ENCODE data around the gene DOK7.

The DOK7 gene

DNA sequence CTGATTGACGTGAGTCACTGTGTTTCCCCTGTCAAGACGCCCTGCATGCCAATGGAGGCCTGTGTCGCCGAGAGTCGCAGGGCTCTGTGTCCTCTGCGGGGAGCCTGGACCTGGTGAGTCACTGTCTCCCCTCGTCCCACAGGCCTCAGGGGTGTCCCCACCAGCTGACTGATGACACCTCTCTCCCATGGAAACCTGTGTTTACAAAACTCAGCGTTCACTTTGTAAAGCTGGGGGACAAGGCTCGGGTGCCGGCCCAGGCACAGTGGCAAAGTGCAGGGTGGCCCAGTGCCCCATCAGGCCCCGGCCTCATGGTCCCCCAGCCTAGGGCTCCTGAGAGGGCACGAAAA is 42.5 kb upstream of the DOK7 start:
- peaks cover 12% of the 10 kb centered on the region; the same call in 1 of the 2 replicates for H3K36me3 ChIP-seq (ENCODE audit: insufficient read depth, low read length)
- WGBS: 83% methylated on average over 12 of the region's 12 CpGs
- no peak overlapping the region for H3K9ac ChIP-seq (ENCODE audit: low read depth, low read length)
- H3K27me3 ChIP-seq (ENCODE audit: insufficient read depth, low read length): no peaks in the 10 kb centered on the region
- H3K4me1 ChIP-seq (ENCODE audit: insufficient read depth, low read length): no peaks in the 10 kb centered on the region
- H3K4me3 ChIP-seq (ENCODE audit: low read length): no peak overlapping the region
- no peak overlapping the region for H3K27ac ChIP-seq (ENCODE audit: low read depth, low read length)
- no peaks in the 10 kb centered on the region for H3K9me3 ChIP-seq (ENCODE audit: insufficient read depth, low read depth, low read length)

DNA sequence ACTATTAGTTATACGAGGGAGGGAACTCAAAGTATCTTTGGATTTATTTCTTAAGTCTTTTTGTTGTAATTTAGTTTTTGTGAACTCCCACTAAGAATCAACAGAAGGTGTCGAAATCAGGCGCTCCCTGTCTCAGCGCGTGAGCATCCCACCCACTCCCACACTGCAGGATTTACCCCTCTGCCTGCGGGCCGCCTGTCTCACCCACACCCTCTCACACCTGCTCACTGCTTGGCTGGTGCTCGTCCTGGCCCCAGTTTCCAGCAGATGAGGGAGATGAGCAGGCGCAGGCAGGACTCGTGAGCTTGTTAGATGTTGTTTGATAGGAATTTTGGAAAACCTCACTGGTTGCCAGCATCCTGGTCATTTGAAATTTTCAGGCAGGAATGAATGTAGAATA is 42.1 kb upstream of the DOK7 start:
- Histone ChIP-seq H3K36me3 (ENCODE audit: insufficient read depth, low read length) (peaks cover 12% of the 10 kb centered on the region; the same call in 1 of the 2 replicates), H3K9me3 (ENCODE audit: insufficient read depth, low read depth, low read length) (no peaks in the 10 kb centered on the region), H3K9ac (ENCODE audit: low read depth, low read length) (no peak overlapping the region), H3K27me3 (ENCODE audit: insufficient read depth, low read length) (no peaks in the 10 kb centered on the region), H3K4me1 (ENCODE audit: insufficient read depth, low read length) (no peaks in the 10 kb centered on the region), H3K27ac (ENCODE audit: low read depth, low read length) (no peak overlapping the region), H3K4me3 (ENCODE audit: low read length) (no peak overlapping the region)
- WGBS: 92% methylated on average over 10 of the region's 10 CpGs

DNA sequence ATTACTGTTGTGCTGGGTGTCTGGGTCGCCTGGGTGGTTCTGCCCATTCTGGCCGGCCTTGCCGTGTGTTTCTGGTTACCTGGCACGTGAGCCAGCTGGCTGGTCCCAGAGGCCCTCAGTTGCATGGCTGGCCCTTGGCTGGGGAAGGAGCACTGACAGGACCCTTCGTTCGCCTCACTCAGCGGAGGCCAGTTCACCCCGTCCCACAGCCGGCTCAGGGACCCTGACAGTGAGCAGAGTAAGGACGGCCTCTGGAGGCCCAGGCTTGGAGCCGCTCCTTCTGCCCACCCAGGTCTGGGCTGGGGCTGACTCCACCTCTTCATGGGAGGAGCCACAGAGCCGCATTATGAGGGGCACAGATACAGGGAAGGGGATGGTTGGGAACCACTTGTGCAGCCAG is 41.6 kb upstream of the DOK7 start:
- no peak overlapping the region for H3K4me3 ChIP-seq (ENCODE audit: low read length)
- no peaks in the 10 kb centered on the region for H3K4me1 ChIP-seq (ENCODE audit: insufficient read depth, low read length)
- WGBS: 78% methylated on average over 12 of the region's 12 CpGs
- no peaks in the 10 kb centered on the region for H3K27me3 ChIP-seq (ENCODE audit: insufficient read depth, low read length)
- peaks cover 12% of the 10 kb centered on the region; the same call in 1 of the 2 replicates for H3K36me3 ChIP-seq (ENCODE audit: insufficient read depth, low read length)
- H3K27ac ChIP-seq (ENCODE audit: low read depth, low read length): no peak overlapping the region
- no peaks in the 10 kb centered on the region for H3K9me3 ChIP-seq (ENCODE audit: insufficient read depth, low read depth, low read length)
- no peak overlapping the region for H3K9ac ChIP-seq (ENCODE audit: low read depth, low read length)

DNA sequence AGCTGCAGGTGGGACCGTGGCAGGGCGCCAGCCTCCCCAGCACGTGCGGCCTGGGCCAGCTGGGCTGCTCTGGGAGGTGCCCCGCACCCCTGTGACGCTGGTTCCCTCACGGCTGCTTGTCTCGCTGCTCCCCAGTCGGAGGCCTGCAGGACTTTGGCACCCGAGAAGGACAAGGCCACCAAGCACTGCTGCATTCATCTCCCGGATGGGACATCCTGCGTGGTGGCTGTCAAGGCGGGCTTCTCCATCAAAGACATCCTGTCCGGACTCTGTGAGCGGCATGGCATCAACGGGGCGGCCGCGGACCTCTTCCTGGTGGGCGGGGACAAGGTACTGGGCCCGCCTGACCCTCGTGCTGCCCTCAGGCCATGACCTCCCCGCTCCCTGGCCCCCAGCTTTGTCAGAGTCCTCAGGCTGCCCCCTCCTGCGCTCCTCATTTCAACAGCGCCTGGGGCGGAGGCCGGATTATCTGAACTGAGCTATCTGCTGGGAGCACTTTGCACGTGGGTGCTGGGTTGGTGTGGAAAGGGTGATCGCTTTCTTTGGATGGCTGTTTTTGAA is 40.8 kb upstream of the DOK7 start:
- WGBS: 93% methylated on average over 29 of the region's 29 CpGs

DNA sequence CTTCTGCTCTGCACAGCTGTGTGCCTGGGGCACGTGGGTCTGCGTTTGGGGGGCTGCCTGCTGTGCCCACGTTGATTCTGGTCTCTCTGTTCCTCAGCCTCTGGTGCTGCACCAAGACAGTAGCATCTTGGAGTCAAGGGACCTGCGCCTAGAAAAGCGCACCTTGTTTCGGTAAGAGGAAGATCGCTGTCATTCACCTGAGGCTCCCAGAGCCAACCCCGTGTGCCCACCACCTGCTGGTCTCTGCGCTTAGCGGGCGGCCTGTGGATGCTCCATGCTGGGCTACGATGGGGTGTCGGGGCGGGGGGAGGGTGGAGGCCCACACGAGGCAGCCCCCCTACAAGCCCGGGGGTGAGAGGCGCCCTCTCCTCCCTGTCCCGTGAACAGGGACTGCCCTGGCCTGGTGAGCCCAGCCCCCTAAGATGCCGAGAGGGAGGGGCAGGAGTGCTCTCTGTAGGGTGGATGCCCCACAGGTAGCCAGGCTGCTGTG is 40.3 kb upstream of the DOK7 start:
- H3K36me3 ChIP-seq (ENCODE audit: insufficient read depth, low read length): no peaks in the 10 kb centered on the region
- no peak overlapping the region for H3K27ac ChIP-seq (ENCODE audit: low read depth, low read length)
- H3K9ac ChIP-seq (ENCODE audit: low read depth, low read length): no peak overlapping the region
- H3K4me1 ChIP-seq (ENCODE audit: insufficient read depth, low read length): no peaks in the 10 kb centered on the region
- H3K4me3 ChIP-seq (ENCODE audit: low read length): no peak overlapping the region
- H3K27me3 ChIP-seq (ENCODE audit: insufficient read depth, low read length): no peaks in the 10 kb centered on the region
- 91% methylated on average over 19 of the region's 19 CpGs for WGBS
- no peaks in the 10 kb centered on the region for H3K9me3 ChIP-seq (ENCODE audit: insufficient read depth, low read depth, low read length)

More for the DNA sequence above, 40.8 kb upstream of the DOK7 start:
- no peak overlapping the region for H3K9ac ChIP-seq (ENCODE audit: low read depth, low read length)
- H3K4me1 ChIP-seq (ENCODE audit: insufficient read depth, low read length): no peaks in the 10 kb centered on the region
- H3K27me3 ChIP-seq (ENCODE audit: insufficient read depth, low read length): no peaks in the 10 kb centered on the region
- H3K9me3 ChIP-seq (ENCODE audit: insufficient read depth, low read depth, low read length): no peaks in the 10 kb centered on the region
- peaks cover 4% of the 10 kb centered on the region; the same call in 1 of the 2 replicates for H3K36me3 ChIP-seq (ENCODE audit: insufficient read depth, low read length)
- no peak overlapping the region for H3K4me3 ChIP-seq (ENCODE audit: low read length)
- no peak overlapping the region for H3K27ac ChIP-seq (ENCODE audit: low read depth, low read length)

DNA sequence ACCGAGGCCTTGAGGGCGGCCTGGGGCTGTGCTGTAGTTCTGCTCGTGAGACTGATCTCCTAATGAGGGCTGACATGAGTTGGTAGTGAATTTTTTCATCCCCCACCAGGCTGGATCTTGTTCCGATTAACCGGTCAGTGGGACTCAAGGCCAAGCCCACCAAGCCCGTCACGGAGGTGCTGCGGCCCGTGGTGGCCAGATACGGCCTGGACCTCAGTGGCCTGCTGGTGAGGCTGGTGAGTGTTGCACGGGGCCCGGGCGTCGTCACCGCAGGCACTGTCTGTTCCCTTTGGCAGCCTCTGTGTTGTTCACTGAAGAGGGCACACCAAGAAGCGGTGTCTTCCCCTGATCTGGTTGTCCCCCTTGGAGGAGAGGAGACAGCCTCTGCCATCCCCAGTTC is 39.7 kb upstream of the DOK7 start:
- no peak overlapping the region for H3K4me3 ChIP-seq (ENCODE audit: low read length)
- no peak overlapping the region for H3K27ac ChIP-seq (ENCODE audit: low read depth, low read length)
- H3K36me3 ChIP-seq (ENCODE audit: insufficient read depth, low read length): no peaks in the 10 kb centered on the region
- H3K27me3 ChIP-seq (ENCODE audit: insufficient read depth, low read length): no peaks in the 10 kb centered on the region
- WGBS: 97% methylated on average over 16 of the region's 16 CpGs
- no peak overlapping the region for H3K9ac ChIP-seq (ENCODE audit: low read depth, low read length)
- H3K4me1 ChIP-seq (ENCODE audit: insufficient read depth, low read length): no peaks in the 10 kb centered on the region
- H3K9me3 ChIP-seq (ENCODE audit: insufficient read depth, low read depth, low read length): no peaks in the 10 kb centered on the region

DNA sequence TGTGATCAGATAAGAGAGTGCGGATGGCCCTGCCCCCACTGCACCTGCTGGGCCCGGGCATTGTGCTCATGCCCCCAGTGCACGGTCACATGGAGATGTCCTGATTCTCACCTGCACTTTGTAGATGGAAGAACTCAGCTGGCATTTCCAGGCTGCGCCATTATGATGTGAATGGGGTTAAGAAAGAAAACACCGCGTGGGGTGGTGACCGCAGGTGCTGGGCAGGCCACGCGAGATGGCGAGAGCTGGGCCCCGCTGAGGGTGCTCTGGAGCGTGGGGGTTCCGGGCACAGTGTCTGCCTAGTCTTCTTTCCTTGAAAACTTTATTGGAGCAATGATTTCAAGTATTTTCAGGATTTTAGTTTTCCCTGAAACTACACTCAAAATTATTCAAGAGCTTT is 39.2 kb upstream of the DOK7 start:
- no peaks in the 10 kb centered on the region for H3K9me3 ChIP-seq (ENCODE audit: insufficient read depth, low read depth, low read length)
- WGBS: 94% methylated on average over 13 of the region's 13 CpGs

DNA sequence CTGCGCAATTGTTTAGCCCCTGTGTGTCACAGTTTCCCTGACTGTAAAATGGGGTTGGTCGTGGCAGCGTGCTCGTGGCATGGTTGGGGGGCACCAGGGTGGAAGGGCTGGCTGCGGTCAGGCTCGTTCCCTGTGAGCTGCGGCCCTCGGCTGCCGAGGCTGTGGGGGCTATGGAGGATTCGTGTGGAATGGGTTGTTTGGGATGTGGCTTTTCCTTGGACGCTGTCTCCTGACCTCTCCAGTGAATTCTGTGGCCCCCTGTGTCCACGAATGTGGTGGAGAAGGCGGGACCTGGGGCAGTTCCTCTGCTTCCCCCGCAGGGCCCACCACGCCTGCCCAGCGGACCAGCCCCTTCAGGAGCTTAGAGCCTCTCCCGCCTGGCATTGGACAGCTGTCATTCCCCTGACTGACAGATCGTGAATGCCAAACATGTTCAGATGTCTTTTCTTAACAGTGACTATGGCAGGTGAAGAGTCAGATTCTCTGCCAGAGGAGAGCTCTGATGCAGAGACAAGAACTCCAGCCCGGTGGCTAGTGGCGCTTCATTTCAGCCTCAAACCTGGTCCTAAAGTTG is 38.5 kb upstream of the DOK7 start:
- 96% methylated on average over 20 of the region's 20 CpGs for WGBS
- H3K27ac ChIP-seq (ENCODE audit: low read depth, low read length): no peak overlapping the region
- no peaks in the 10 kb centered on the region for H3K9me3 ChIP-seq (ENCODE audit: insufficient read depth, low read depth, low read length)
- no peak overlapping the region for H3K9ac ChIP-seq (ENCODE audit: low read depth, low read length)
- no peaks in the 10 kb centered on the region for H3K36me3 ChIP-seq (ENCODE audit: insufficient read depth, low read length)
- H3K4me3 ChIP-seq (ENCODE audit: low read length): no peak overlapping the region
- no peaks in the 10 kb centered on the region for H3K4me1 ChIP-seq (ENCODE audit: insufficient read depth, low read length)
- H3K27me3 ChIP-seq (ENCODE audit: insufficient read depth, low read length): no peaks in the 10 kb centered on the region

More for the DNA sequence above, 39.2 kb upstream of the DOK7 start:
- H3K4me1 ChIP-seq (ENCODE audit: insufficient read depth, low read length): no peaks in the 10 kb centered on the region
- no peaks in the 10 kb centered on the region for H3K27me3 ChIP-seq (ENCODE audit: insufficient read depth, low read length)
- H3K36me3 ChIP-seq (ENCODE audit: insufficient read depth, low read length): no peaks in the 10 kb centered on the region
- H3K9ac ChIP-seq (ENCODE audit: low read depth, low read length): no peak overlapping the region
- no peak overlapping the region for H3K4me3 ChIP-seq (ENCODE audit: low read length)
- H3K27ac ChIP-seq (ENCODE audit: low read depth, low read length): no peak overlapping the region

DNA sequence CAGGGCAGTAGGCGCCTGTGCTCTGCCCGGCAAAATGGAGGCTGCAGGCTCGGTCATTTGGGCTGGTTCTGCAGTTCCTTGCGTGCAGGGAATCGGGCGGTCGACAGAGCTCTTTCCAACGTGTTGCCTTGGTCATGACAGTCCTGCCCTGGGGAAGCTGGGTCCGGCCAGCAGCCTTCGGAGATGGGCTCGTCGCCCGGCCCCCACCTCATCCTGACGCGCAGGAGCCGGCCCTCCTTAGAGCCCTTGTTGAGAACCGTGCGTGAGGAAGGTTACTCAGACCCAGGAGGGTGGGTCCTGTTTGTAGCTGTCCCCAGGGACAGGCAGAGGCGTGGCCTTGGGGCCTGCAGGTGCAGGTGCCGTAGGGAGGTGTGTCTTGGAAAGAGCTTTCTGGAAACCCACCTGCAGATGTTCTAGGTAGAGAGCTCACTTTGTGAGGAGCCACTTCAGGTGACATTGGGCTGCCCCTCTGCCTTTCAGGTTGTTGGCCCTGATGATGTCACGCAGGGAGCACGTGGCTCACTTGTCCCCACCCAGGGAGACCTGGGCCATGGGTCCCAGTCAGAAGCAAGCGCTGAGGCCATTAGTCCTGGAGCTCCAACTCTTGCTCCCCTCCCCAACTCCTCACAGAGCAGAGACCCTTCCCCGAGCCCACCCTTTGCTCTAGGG is 36.5 kb upstream of the DOK7 start:
- Histone ChIP-seq H3K9ac (ENCODE audit: low read depth, low read length) (no peak overlapping the region), H3K27me3 (ENCODE audit: insufficient read depth, low read length) (no peaks in the 10 kb centered on the region), H3K9me3 (ENCODE audit: insufficient read depth, low read depth, low read length) (no peaks in the 10 kb centered on the region), H3K27ac (ENCODE audit: low read depth, low read length) (no peak overlapping the region), H3K4me3 (ENCODE audit: low read length) (no peak overlapping the region), H3K4me1 (ENCODE audit: insufficient read depth, low read length) (no peaks in the 10 kb centered on the region), H3K36me3 (ENCODE audit: insufficient read depth, low read length) (no peaks in the 10 kb centered on the region)
- WGBS: 92% methylated on average over 24 of the region's 24 CpGs

DNA sequence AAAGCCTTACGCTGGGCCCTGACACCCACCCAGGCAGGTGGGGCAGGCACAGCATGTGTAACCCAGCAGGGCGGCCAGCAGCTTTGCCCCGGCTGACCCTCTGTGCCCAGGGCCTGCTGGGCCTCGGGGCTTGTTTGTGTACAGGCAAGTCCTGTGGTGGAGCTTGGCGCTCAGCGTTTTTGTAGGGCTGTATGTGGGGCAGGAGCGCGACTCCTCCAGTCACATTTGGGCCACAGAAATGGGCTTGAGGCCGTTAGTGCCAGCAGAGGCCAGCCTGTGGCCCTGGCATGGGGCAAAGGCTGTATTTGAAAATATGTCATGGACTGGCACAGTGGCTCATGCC is 36.0 kb upstream of the DOK7 start:
- H3K4me3 ChIP-seq (ENCODE audit: low read length): no peak overlapping the region
- no peaks in the 10 kb centered on the region for H3K9me3 ChIP-seq (ENCODE audit: insufficient read depth, low read depth, low read length)
- no peak overlapping the region for H3K27ac ChIP-seq (ENCODE audit: low read depth, low read length)
- no peaks in the 10 kb centered on the region for H3K4me1 ChIP-seq (ENCODE audit: insufficient read depth, low read length)
- no peaks in the 10 kb centered on the region for H3K27me3 ChIP-seq (ENCODE audit: insufficient read depth, low read length)
- H3K36me3 ChIP-seq (ENCODE audit: insufficient read depth, low read length): no peaks in the 10 kb centered on the region; the same call in 1 of the 2 replicates
- H3K9ac ChIP-seq (ENCODE audit: low read depth, low read length): no peak overlapping the region
- WGBS: 95% methylated on average over 9 of the region's 9 CpGs

DNA sequence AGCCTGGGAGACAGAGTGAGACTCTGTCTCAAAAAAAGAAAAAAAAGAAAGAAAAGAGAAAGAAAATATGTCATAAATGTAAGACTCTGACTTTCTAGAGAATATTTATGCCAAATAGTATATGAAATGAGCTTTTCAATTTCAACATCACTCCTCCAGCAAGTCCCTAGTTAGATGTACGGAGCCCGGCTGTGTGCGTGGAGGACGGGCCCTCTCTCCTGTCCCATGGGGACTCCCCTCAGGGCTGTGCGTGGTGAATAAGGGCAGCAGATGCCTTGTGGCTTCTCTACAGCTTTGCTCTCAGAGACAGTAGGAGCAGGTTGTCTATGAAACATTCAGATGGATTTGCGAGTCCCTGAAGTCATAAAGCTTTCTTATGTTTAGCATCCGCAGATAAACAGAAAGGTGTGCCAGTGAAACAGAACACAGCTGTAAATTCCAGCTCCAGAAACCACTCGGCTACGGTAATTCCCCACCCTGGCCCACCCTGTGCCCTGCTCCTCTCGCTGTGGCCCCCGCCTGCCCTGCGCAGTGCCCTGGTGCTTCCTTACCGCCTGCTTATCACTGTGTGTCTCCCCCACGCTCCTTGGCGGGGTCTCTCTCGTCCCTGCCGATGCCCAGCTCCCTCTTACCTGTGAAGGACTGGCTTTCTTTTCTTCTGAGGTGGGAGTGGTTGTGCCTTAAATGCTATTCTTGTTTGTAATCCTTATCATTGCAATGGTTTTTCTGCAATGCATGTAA is 35.2 kb upstream of the DOK7 start:
- no peak overlapping the region for H3K9ac ChIP-seq (ENCODE audit: low read depth, low read length)
- no peak overlapping the region for H3K27ac ChIP-seq (ENCODE audit: low read depth, low read length)
- H3K9me3 ChIP-seq (ENCODE audit: insufficient read depth, low read depth, low read length): no peaks in the 10 kb centered on the region
- H3K4me1 ChIP-seq (ENCODE audit: insufficient read depth, low read length): no peaks in the 10 kb centered on the region
- 96% methylated on average over 17 of the region's 17 CpGs for WGBS
- no peaks in the 10 kb centered on the region for H3K27me3 ChIP-seq (ENCODE audit: insufficient read depth, low read length)
- H3K4me3 ChIP-seq (ENCODE audit: low read length): no peak overlapping the region
- H3K36me3 ChIP-seq (ENCODE audit: insufficient read depth, low read length): no peaks in the 10 kb centered on the region; the same call in 1 of the 2 replicates
